T follicular helper cell (primary cell): Measurements from ENCODE around the gene ATM.
"Not testable (repeated sequence)": the region's sequence is repeated elsewhere in the genome, so short reads cannot be mapped to it uniquely, and the experiment has no call there.

Experiments
- DNase-seq: peaks from one replicate; pipeline ENCODE4 v3.0.0-alpha.2; 2020; ENCODE audit warnings: low read depth

Gene ATM

GRCh38 chr11:108220721-108221336 is 2.0 kb upstream of the ATM start:
- DNase-seq = no peak

DNA sequence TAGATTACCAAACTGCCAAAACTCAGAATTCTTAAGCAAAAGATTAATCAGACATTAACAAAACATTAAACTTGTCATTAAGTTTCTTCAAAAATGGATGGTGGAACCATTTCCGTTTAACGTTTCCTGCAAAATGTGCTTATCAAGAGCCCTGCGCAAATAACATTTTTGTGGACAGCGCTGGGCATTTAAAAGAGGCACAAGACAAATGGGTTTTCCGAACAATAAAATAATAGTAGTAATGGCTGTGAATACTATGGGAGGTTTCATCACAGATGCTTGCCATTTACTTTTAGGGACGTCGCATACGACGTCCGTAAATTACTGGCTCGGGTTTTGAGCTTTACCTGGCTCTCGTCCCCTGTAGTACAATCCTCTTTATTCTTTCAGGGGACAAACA is 1.5 kb upstream of the ATM start:
- DNase-seq = no peak

GRCh38 chr11:108221911-108222573 is 825 bp upstream of the ATM start:
- peak; percentile 25 for DNase-seq

DNA sequence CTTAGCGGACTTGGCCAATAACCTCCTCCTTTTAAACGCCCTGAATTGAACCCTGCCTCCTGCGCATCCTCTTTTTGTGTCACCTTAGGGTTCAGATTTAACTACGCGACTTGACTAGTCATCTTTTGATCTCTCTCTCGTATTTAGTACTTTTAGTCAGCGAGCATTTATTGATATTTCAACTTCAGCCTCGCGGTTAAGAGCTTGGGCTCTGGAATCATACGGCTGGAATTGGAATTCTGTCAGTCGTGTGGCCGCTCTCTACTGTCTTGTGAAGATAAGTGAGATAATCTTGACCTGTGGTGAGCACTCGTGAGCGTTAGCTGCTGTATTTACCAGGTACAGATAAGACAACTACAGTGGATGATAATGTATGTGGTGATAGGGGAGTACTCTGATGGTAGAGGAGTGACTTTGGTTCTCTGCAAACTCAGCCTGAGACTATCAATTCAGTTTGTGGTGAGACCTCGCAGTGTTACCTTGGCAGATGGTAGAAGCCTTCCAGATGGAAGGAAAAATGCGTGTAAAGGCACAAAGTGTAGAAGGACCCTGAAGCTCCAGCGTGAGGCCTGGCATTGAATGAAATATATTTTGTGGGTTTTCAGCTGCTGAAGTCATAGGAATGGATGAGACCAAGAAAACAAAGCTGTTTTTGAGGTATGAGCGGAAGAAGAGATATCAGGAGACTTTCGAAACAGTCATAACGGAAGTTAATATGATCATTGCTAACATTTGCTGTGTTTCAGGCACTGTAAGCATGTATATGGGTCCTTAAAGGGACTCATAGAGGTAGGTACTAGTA is 682 bp downstream of the ATM start:
- no peak for DNase-seq

DNA sequence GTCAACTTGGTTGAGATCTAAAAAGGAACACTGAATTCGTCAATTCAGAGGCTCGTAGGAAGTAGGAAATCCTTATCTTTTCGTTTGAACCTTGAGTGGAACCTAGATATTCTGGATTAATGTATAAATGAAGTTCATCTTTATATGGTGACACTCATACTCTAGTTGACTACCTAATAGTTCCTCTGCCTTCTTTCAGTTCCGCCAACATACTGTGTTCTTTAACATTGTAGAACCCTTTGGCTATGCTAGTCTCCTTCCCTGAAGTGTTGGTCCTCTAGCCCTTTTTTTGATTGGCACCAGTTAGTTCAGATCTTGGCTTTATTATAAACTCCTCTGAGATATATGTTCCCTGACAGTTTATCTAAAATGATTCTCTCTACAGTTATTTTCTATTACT is 1.5 kb downstream of the ATM start:
- DNase-seq = no peak

- no peak for DNase-seq
These were observed 2.3 kb downstream of the ATM start for GRCh38 chr11:108224911-108225786.

DNA sequence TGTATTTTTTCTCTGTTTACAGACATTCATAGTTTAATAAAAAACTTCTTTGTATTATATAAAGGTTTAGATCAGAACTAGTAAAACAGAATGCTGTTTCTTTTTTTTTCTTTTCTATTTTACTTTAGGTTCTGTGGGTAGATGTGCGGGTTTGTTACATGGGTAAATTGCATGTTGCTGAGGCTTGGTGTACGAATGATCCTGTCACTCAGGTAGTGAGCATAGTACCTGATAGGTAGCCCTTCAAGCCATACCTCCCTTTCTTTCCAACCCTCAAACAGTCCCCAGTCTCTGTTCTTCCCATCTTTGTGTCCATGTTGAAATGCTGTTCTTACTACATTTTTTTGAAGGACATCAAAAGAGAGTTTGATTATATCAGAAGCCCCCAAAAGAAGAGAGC is 3.2 kb downstream of the ATM start:
- DNase-seq = no peak

DNA sequence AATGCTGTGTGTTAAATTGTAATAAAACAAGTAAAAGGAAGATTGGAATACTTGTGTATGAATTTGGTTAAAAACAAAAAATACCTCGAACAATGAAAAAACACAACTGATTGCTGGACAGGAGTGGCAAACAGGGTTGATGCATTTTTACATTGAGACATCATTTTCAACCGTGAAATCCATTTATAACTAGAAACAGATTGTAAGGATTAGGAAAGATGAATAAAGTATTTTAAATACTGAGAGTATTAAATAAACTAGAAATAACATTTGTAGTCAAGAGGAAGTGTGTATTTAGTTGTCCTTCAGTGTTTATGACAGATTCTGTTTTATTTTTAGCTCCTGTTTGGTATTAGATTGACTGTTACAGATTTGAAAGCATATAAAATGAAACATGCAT is 5.4 kb downstream of the ATM start:
- no peak for DNase-seq

- no peak for DNase-seq
These were observed 10.5 kb downstream of the ATM start for GRCh38 chr11:108233277-108233945.

GRCh38 chr11:108235192-108235591 is 12.3 kb downstream of the ATM start:
- DNase-seq = no peak

DNA sequence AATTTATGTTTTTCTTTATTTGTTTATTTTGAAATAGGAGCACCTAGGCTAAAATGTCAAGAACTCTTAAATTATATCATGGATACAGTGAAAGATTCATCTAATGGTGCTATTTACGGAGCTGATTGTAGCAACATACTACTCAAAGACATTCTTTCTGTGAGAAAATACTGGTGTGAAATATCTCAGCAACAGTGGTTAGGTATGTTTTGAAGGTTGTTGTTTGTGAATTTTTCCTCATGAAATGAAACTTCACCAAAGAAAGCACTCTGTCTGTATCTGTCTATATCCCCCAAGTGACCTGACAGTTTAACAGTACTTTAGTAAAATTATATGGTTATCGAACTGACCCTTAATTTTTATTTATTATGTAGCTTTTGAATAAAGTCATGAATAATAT is 12.8 kb downstream of the ATM start:
- no peak for DNase-seq

- no peak for DNase-seq
These were observed 14.2 kb downstream of the ATM start for GRCh38 chr11:108237058-108237481.

GRCh38 chr11:108239076-108239475 is 16.2 kb downstream of the ATM start:
- DNase-seq = no peak

DNA sequence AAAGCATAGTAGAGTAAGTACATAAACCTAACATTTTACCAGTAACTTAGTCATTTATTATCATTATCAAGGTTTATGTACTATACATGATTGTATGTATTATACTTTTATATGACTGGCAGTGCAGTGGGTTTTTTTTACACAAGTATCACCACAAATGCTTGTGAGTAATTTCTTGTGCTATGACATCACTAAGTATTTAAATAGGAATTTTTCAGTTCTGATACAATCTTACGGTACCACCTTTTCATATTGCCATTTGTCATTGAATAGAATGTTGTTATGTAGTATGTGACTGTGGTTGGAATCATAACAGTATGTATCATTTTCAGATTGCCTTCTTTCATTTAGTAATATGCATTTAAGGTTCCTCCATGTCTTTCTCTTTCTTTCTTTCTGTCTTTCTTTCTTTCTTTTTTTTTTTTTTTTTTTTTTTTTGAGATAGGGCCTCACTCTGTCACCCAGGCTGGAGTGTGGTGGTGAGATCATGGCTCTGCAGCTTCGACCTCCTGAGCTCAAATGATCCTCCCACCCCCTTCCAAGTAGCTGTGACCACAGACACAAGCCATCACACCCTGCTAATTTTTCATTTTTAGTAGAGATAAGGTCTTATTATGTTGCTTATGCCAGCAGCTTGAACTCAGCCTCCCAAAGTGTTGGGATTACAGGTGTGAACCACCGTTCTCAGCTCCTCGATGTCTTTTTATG is 18.6 kb downstream of the ATM start:
- no peak for DNase-seq

DNA sequence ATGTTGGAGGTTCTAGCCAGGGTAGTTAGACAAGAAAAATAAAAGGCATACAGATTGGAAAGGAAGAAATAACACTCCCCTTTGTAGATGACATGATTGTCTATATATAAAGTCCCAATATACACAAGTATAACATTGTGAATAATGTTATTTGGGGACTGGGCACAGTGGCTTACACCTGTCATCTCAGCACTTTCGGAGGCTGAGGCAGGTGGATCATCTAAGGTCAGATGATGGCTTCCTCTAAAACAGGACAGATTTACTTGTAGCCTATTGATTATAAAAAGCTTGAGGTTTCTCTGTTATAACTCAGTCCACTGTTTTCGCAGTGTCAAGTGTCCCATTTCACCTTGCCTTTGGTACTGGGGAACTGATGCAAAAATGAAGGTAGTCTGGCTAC is 19.6 kb downstream of the ATM start:
- no peak for DNase-seq

DNA sequence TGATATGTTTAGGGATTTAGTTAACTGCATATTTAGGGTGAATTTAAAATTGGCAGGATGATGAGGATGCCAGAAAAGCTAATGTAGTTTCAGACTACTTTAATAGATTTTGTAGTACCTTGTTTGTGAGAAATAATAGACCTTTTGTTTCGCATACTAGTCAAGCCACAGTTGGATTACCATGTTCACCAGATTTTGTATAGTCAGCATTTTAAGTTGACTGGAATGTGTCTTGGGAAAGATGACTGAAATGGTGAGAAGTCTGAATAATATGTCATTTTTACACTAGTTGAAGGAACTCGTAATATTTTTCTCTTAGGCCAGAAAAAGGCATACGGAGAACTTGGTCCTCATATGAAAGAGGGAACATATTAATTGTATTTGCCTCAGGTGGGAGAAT is 23.4 kb downstream of the ATM start:
- DNase-seq = no peak

DNA sequence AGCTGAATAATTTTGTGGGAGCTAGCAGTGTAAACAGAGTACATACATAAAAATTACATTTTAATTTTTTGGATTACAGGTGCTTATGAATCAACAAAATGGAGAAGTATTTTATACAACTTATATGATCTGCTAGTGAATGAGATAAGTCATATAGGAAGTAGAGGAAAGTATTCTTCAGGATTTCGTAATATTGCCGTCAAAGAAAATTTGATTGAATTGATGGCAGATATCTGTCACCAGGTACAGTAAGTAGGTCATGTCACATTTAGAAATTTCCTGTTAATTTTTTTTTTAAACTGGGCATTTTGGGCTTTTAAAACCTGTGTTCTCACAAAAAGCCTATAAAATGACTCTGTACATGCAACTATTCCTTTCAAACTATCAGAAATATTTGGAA is 24.0 kb downstream of the ATM start:
- DNase-seq = no peak

GRCh38 chr11:108253176-108253575 is 30.3 kb downstream of the ATM start:
- no peak for DNase-seq

GRCh38 chr11:108269583-108269982 is 46.7 kb downstream of the ATM start:
- no peak for DNase-seq

DNA sequence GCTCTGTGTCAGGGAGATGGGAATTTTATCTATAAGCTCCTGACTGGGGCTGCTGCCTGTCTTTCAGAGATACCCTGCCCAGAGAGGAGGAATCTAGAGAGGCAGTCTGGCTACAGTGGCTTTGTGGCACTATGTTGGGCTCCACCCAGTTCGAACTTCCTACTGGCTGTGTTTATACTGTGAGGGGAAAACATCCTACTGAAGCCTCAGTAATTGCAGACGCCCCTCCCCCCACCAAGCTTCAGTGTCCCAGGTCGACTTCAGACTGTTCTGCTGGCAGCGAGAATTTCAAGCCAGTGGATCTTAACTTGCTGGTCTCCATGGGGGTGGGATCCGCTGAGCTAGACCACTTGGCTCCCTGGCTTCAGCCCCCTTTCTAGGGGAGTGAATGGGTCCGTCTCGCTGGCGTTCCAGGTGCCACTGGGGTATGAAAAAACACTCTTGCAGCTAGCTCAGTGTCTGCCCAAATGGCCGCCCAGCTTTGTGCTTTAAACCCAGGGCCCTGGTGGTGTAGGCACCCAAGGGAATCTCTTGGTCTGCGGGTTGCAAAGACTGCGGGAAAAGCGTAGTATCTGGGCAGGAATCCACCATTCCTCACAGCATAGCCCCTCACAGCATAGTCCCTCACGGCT is 54.2 kb downstream of the ATM start:
- DNase-seq = not testable (repeated sequence)

GRCh38 chr11:108278546-108278945 is 55.7 kb downstream of the ATM start:
- no peak for DNase-seq
